ENCODE data around the gene MYL12B. TPM values are rescaled to one million over a fixed set of nuclear protein-coding genes. Genes with fewer than 3 reads are reported as not detected.

MYL12B gene
- total RNA-seq, 1 donor from 2014 or later: 433 TPM

DNA sequence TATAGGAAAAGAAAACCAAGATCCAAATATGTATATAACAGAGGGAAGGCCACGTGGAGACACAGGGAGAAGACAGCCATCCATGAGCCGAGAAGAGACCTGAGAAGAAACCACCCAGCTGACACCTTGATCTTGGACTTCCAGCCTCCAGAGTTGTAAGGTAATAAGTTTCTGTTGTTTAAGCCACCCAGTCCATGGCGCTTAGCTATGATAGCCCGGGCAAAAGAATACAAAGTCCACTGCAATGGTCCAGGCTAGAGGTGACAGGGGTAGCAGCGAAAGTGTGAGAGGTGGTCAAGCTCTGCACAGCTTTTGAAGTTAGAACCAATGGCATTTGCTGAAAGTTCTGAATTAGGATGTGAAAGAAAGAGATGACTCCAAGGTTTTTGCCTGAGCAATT is 44.9 kb upstream of the MYL12B start:
- Histone ChIP-seq H3K27me3 (ENCODE audit: insufficient read depth, low read length) (no peaks in the 10 kb centered on the region), H3K9me3 (ENCODE audit: insufficient read depth, low read depth, low read length) (no peaks in the 10 kb centered on the region), H3K36me3 (ENCODE audit: insufficient read depth, low read length) (no peaks in the 10 kb centered on the region), H3K9ac (ENCODE audit: low read length) (no peak overlapping the region), H3K4me3 (ENCODE audit: insufficient read depth, low read depth, low read length) (no peak overlapping the region), H2AFZ (ENCODE audit: low read depth, low read length) (no peak overlapping the region), H3K79me2 (ENCODE audit: insufficient read depth, low read length) (no peaks in the 10 kb centered on the region), H3K4me2 (ENCODE audit: low read length) (no peak overlapping the region), H3K4me1 (ENCODE audit: insufficient read depth, low read length) (peaks cover 2% of the 10 kb centered on the region), H3K27ac (ENCODE audit: low read depth, low read length) (no peak overlapping the region), H4K20me1 (ENCODE audit: insufficient read depth, low read length) (no peaks in the 10 kb centered on the region)
- Mint-ChIP-seq H3K4me3 (ENCODE audit: unreplicated experiment) (no peak overlapping the region), H3K9me3 (ENCODE audit: unreplicated experiment) (peaks cover 1% of the 10 kb centered on the region), H3K27me3 (ENCODE audit: low read depth, unreplicated experiment) (peaks cover 3% of the 10 kb centered on the region), H3K36me3 (ENCODE audit: low read depth, unreplicated experiment) (peaks cover 5% of the 10 kb centered on the region), H3K4me1 (ENCODE audit: low read depth, unreplicated experiment) (peaks cover 9% of the 10 kb centered on the region), H3K27ac (ENCODE audit: unreplicated experiment) (no peak overlapping the region)
- DNase-seq (ENCODE audit: low read depth) (no peak), FAIRE-seq (no peak)
- TF ChIP-seq, protein P1, sequence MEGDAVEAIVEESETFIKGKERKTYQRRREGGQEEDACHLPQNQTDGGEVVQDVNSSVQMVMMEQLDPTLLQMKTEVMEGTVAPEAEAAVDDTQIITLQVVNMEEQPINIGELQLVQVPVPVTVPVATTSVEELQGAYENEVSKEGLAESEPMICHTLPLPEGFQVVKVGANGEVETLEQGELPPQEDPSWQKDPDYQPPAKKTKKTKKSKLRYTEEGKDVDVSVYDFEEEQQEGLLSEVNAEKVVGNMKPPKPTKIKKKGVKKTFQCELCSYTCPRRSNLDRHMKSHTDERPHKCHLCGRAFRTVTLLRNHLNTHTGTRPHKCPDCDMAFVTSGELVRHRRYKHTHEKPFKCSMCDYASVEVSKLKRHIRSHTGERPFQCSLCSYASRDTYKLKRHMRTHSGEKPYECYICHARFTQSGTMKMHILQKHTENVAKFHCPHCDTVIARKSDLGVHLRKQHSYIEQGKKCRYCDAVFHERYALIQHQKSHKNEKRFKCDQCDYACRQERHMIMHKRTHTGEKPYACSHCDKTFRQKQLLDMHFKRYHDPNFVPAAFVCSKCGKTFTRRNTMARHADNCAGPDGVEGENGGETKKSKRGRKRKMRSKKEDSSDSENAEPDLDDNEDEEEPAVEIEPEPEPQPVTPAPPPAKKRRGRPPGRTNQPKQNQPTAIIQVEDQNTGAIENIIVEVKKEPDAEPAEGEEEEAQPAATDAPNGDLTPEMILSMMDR (IDR thresholded peaks at IDR 0.05; ENCODE audit: insufficient read depth, low read depth, low read length): no peak
- TF ChIP-seq EZH2 (IDR thresholded peaks at IDR 0.05; ENCODE audit: insufficient read depth, low read length): no peak

GRCh38 chr18:3217948-3218647 is 43.8 kb upstream of the MYL12B start:
- H3K79me2 ChIP-seq (ENCODE audit: insufficient read depth, low read length): no peaks in the 10 kb centered on the region
- Mint-ChIP-seq H3K4me1 (ENCODE audit: low read depth, unreplicated experiment) (peaks cover 8% of the 10 kb centered on the region), H3K27ac (ENCODE audit: unreplicated experiment) (no peak overlapping the region), H3K36me3 (ENCODE audit: low read depth, unreplicated experiment) (peaks cover 5% of the 10 kb centered on the region), H3K9me3 (ENCODE audit: unreplicated experiment) (peaks cover 1% of the 10 kb centered on the region), H3K4me3 (ENCODE audit: unreplicated experiment) (no peak overlapping the region), H3K27me3 (ENCODE audit: low read depth, unreplicated experiment) (peaks cover 3% of the 10 kb centered on the region)
- H3K27ac ChIP-seq (ENCODE audit: low read depth, low read length): no peak overlapping the region
- H3K9ac ChIP-seq (ENCODE audit: low read length): no peak overlapping the region
- TF ChIP-seq, protein P1 (IDR thresholded peaks at IDR 0.05; ENCODE audit: insufficient read depth, low read depth, low read length): no peak
- TF ChIP-seq EZH2 (IDR thresholded peaks at IDR 0.05; ENCODE audit: insufficient read depth, low read length): no peak
- no peaks in the 10 kb centered on the region for H3K36me3 ChIP-seq (ENCODE audit: insufficient read depth, low read length)
- H3K9me3 ChIP-seq (ENCODE audit: insufficient read depth, low read depth, low read length): no peaks in the 10 kb centered on the region
- no peak for DNase-seq (ENCODE audit: low read depth)
- H3K27me3 ChIP-seq (ENCODE audit: insufficient read depth, low read length): no peaks in the 10 kb centered on the region
- H3K4me3 ChIP-seq (ENCODE audit: insufficient read depth, low read depth, low read length): no peak overlapping the region
- H3K4me2 ChIP-seq (ENCODE audit: low read length): no peak overlapping the region
- FAIRE-seq: peak; percentile 62
- H3K4me1 ChIP-seq (ENCODE audit: insufficient read depth, low read length): peaks cover 2% of the 10 kb centered on the region
- peak overlapping the region; percentile 35 for H2AFZ ChIP-seq (ENCODE audit: low read depth, low read length)
- no peaks in the 10 kb centered on the region for H4K20me1 ChIP-seq (ENCODE audit: insufficient read depth, low read length)

DNA sequence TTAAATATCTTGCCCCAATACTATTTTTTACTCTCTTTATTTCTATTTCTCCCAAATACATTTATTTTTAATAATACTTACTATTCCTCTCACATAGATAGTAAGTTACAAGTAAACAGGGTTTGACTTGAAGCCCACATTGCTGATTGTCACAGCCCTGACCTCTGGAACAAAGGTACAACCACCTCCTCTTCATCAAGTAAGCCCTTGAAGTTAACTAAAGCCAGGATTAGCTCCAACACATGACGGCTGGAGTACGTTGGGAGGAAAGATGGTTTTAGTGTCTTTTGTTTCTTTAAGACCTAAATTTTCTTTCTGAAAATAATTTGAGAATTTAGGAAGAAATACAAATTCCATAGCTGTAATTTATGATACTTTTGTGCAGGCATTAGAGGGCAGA is 43.1 kb upstream of the MYL12B start:
- no peak overlapping the region for H3K4me2 ChIP-seq (ENCODE audit: low read length)
- no peaks in the 10 kb centered on the region for H3K9me3 ChIP-seq (ENCODE audit: insufficient read depth, low read depth, low read length)
- H3K36me3 Mint-ChIP-seq (ENCODE audit: low read depth, unreplicated experiment): peaks cover 5% of the 10 kb centered on the region
- no peak overlapping the region for H3K27ac ChIP-seq (ENCODE audit: low read depth, low read length)
- FAIRE-seq (no peak), DNase-seq (ENCODE audit: low read depth) (no peak)
- no peaks in the 10 kb centered on the region for H3K79me2 ChIP-seq (ENCODE audit: insufficient read depth, low read length)
- H3K4me3 Mint-ChIP-seq (ENCODE audit: unreplicated experiment): no peak overlapping the region
- no peak overlapping the region for H3K9ac ChIP-seq (ENCODE audit: low read length)
- TF ChIP-seq EZH2 (IDR thresholded peaks at IDR 0.05; ENCODE audit: insufficient read depth, low read length): no peak
- TF ChIP-seq, protein P1 (IDR thresholded peaks at IDR 0.05; ENCODE audit: insufficient read depth, low read depth, low read length): no peak
- no peak overlapping the region for H2AFZ ChIP-seq (ENCODE audit: low read depth, low read length)
- H4K20me1 ChIP-seq (ENCODE audit: insufficient read depth, low read length): no peaks in the 10 kb centered on the region
- peaks cover 2% of the 10 kb centered on the region for H3K4me1 ChIP-seq (ENCODE audit: insufficient read depth, low read length)
- peaks cover 1% of the 10 kb centered on the region for H3K9me3 Mint-ChIP-seq (ENCODE audit: unreplicated experiment)
- H3K4me3 ChIP-seq (ENCODE audit: insufficient read depth, low read depth, low read length): no peak overlapping the region
- H3K27ac Mint-ChIP-seq (ENCODE audit: unreplicated experiment): no peak overlapping the region
- H3K27me3 ChIP-seq (ENCODE audit: insufficient read depth, low read length): no peaks in the 10 kb centered on the region
- H3K4me1 Mint-ChIP-seq (ENCODE audit: low read depth, unreplicated experiment): peaks cover 4% of the 10 kb centered on the region
- H3K36me3 ChIP-seq (ENCODE audit: insufficient read depth, low read length): no peaks in the 10 kb centered on the region
- peaks cover 3% of the 10 kb centered on the region for H3K27me3 Mint-ChIP-seq (ENCODE audit: low read depth, unreplicated experiment)

Measured in astrocyte (in vitro differentiated cells and primary cell).